Esophagus muscularis mucosa (tissue), 3 donors: ENCODE data around the gene LRSAM1.
"Not testable (repeated sequence)": the region's sequence is repeated elsewhere in the genome, so short reads cannot be mapped to it uniquely, and the experiment has no call there.

ENCODE experiments used
- CTCF ChIP-seq, 3 experiments: fragments of 200-600 bp in 2 of 3; fragments of 450-650 bp in 1 of 3; sonication (generic) in 2 of 3; IDR thresholded peaks; one replicate each; pipeline ENCODE4 v1.5.1; 2017 to 2019; ENCODE audit warnings: antibody characterized with exemption in 3 of 3, mild to moderate bottlenecking in 2 of 3, moderate library complexity in 1 of 3
- EP300 ChIP-seq: sonication (generic); formaldehyde crosslinking; IDR thresholded peaks from one replicate; pipeline ENCODE4 v1.6.1; 2017; ENCODE audit warnings: antibody characterized with exemption

- not testable (repeated sequence) for TF ChIP-seq CTCF (IDR thresholded peaks at IDR 0.05); EP300
Measured at GRCh38 chr9:127466407-127466917, 15.2 kb downstream of the LRSAM1 start.
